ENCODE results near the gene TP73.

TP73 gene

DNA sequence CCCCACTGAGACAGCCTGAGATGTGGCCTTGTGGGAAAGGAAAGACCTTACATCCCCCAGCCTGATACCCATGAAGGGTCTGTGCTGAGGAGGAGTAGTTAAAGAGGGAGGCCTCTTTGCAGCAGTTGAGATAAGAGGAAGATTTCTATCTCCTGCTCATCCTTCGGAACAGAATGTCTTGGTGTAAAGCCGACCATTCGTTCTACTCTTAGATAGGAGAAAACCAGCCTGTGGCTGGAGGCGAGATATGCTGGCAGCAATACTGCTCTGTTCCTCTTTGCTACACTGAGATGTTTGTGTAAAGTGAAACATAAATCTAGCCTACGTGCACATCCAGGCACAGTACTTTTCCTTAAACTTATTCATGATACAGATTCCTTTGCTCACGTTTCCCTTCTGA, 98.4 kb downstream of the TP73 start:
- H3K4me2 ChIP-seq, result no peak overlapping the region
- H3K4me1 ChIP-seq, result peaks cover 30% of the 10 kb centered on the region
- H4K20me1 ChIP-seq, result peaks cover 7% of the 10 kb centered on the region
- no peaks in the 10 kb centered on the region for H3K27me3 ChIP-seq
- no peak overlapping the region for H3K4me3 ChIP-seq
- TF ChIP-seq Cebpa-rat (IDR thresholded peaks at IDR 0.05), result no peak
- no peak overlapping the region for H3K9ac ChIP-seq
- H3K9me3 ChIP-seq, result no peaks in the 10 kb centered on the region
- H3K27ac ChIP-seq, result no peak overlapping the region
- no peaks in the 10 kb centered on the region for H3K36me3 ChIP-seq

DNA sequence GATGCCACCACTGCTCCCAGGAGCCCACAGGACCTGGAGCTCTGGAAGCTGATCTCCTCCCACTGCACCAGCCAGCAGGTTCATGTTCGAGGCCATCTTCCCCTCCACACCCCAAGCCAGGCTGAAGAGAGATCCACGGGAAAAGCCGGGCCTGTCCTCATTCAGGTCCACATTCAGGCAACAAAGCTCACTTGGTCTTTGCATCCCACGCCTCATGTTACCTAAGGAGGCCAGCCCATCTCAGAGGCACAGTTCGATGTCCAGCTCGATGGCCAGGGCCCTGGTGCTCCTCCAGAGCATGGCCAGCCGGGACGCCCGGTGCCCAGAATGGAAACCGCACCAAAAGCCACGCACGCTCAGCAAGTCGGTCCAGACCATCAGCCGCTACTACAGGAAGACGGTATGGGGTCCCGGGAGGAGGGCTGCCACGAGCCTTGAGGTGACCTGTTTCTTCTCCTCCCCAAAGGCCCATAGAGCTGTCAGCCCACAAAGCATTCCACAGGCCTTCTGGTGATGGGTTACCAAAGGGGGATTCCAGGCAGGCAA, 100.2 kb downstream of the TP73 start, which contains the start of gene CCDC27:
Gene CCDC27, plus strand, starts transcription at position 51 of the 546 bp plus-strand sequence. Its CDS starts 32 bp downstream, at position 83.
- no peak for TF ChIP-seq Cebpa-rat (IDR thresholded peaks at IDR 0.05)
- no peaks in the 10 kb centered on the region for H3K9me3 ChIP-seq
- H3K36me3 ChIP-seq, result no peaks in the 10 kb centered on the region
- H3K9ac ChIP-seq, result no peak within 1 kb of the TSS
- H3K27ac ChIP-seq, result no peak within 1 kb of the TSS
- H3K27me3 ChIP-seq, result no peaks in the 10 kb centered on the region
- H4K20me1 ChIP-seq, result no peaks in the 10 kb centered on the region
- no peak within 1 kb of the TSS for H3K4me2 ChIP-seq
- peaks cover 16% of the 10 kb centered on the region for H3K4me1 ChIP-seq
- H3K4me3 ChIP-seq, result no peak within 1 kb of the TSS

- Histone ChIP-seq H3K36me3 (no peaks in the 10 kb centered on the region), H3K4me3 (no peak overlapping the region), H3K4me1 (peaks cover 8% of the 10 kb centered on the region), H3K9me3 (no peaks in the 10 kb centered on the region), H3K4me2 (no peak overlapping the region), H4K20me1 (no peaks in the 10 kb centered on the region), H3K27me3 (no peaks in the 10 kb centered on the region), H3K9ac (no peak overlapping the region), H3K27ac (no peak overlapping the region)
- TF ChIP-seq Cebpa-rat (IDR thresholded peaks at IDR 0.05), result no peak
These were observed 101.5 kb downstream of the TP73 start for GRCh38 chr1:3753656-3754454.

- Histone ChIP-seq H3K4me3 (no peak overlapping the region), H3K4me1 (peaks cover 34% of the 10 kb centered on the region), H3K27ac (no peak overlapping the region), H3K4me2 (no peak overlapping the region), H4K20me1 (no peaks in the 10 kb centered on the region), H3K9ac (no peak overlapping the region), H3K9me3 (peaks cover 14% of the 10 kb centered on the region), H3K36me3 (no peaks in the 10 kb centered on the region), H3K27me3 (no peaks in the 10 kb centered on the region)
- no peak for TF ChIP-seq Cebpa-rat (IDR thresholded peaks at IDR 0.05)
These were observed 104.1 kb downstream of the TP73 start for GRCh38 chr1:3756394-3756793.

DNA sequence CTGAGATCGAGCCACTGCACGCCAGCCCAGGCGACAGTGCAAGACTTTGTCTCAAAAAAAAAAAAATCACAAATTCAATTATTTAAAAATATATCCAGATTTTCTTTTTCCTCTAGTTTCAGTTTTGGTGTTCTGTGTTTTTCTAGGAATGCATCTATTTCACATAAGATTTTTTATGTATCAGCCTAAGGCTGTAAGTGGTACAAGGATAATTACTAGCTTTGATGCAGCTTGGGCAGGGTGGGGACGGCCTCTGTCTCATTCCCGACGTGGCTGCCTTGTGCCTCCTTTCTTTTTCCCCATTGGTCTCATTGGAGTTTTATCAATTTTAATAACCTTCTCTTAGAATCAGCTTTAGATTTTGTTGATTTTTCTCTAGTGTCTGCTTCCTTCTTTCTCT, 106.8 kb downstream of the TP73 start:
- peaks cover 14% of the 10 kb centered on the region for H3K9me3 ChIP-seq
- peak overlapping the region; percentile 59 for H3K4me2 ChIP-seq
- TF ChIP-seq Cebpa-rat (IDR thresholded peaks at IDR 0.05), result no peak
- no peaks in the 10 kb centered on the region for H4K20me1 ChIP-seq
- H3K36me3 ChIP-seq, result no peaks in the 10 kb centered on the region
- no peaks in the 10 kb centered on the region for H3K27me3 ChIP-seq
- H3K4me3 ChIP-seq, result no peak overlapping the region
- H3K9ac ChIP-seq, result no peak overlapping the region
- H3K4me1 ChIP-seq, result peaks cover 36% of the 10 kb centered on the region
- H3K27ac ChIP-seq, result peak overlapping the region; percentile 11; the same call in 1 of the 2 replicates

- no peaks in the 10 kb centered on the region for H3K27me3 ChIP-seq
These were observed 107.5 kb downstream of the TP73 start for GRCh38 chr1:3759796-3760195.

GRCh38 chr1:3761296-3762010, 109.1 kb downstream of the TP73 start:
- Histone ChIP-seq H3K27me3 (peaks cover 5% of the 10 kb centered on the region; the same call in 1 of the 2 replicates), H3K9ac (no peak overlapping the region)

More at GRCh38 chr1:3759796-3760195, 107.5 kb downstream of the TP73 start:
- no peaks in the 10 kb centered on the region for H4K20me1 ChIP-seq
- H3K4me2 ChIP-seq, result peak overlapping the region; percentile 59
- H3K36me3 ChIP-seq, result no peaks in the 10 kb centered on the region
- no peak for TF ChIP-seq Cebpa-rat (IDR thresholded peaks at IDR 0.05)
- H3K9me3 ChIP-seq, result peaks cover 14% of the 10 kb centered on the region
- H3K4me3 ChIP-seq, result no peak overlapping the region
- peak overlapping the region; percentile 51; the same call in 1 of the 2 replicates for H3K27ac ChIP-seq
- H3K4me1 ChIP-seq, result peaks cover 32% of the 10 kb centered on the region
- H3K9ac ChIP-seq, result no peak overlapping the region

GRCh38 chr1:3762151-3762872, 110.0 kb downstream of the TP73 start:
- peaks cover 5% of the 10 kb centered on the region; the same call in 1 of the 2 replicates for H3K27me3 ChIP-seq
- H3K27ac ChIP-seq, result no peak overlapping the region
- H3K4me2 ChIP-seq, result peak overlapping the region; percentile 7; the same call in 1 of the 2 replicates
- no peaks in the 10 kb centered on the region for H4K20me1 ChIP-seq
- H3K4me1 ChIP-seq, result peaks cover 32% of the 10 kb centered on the region
- H3K36me3 ChIP-seq, result no peaks in the 10 kb centered on the region
- no peak for TF ChIP-seq Cebpa-rat (IDR thresholded peaks at IDR 0.05)
- H3K9ac ChIP-seq, result no peak overlapping the region
- H3K9me3 ChIP-seq, result peaks cover 14% of the 10 kb centered on the region
- no peak overlapping the region for H3K4me3 ChIP-seq

More at GRCh38 chr1:3761296-3762010, 109.1 kb downstream of the TP73 start:
- peaks cover 32% of the 10 kb centered on the region for H3K4me1 ChIP-seq
- peaks cover 14% of the 10 kb centered on the region for H3K9me3 ChIP-seq
- TF ChIP-seq Cebpa-rat (IDR thresholded peaks at IDR 0.05), result no peak
- H3K27ac ChIP-seq, result peak overlapping the region; percentile 51
- no peak overlapping the region for H3K4me3 ChIP-seq
- no peaks in the 10 kb centered on the region for H4K20me1 ChIP-seq
- H3K4me2 ChIP-seq, result no peak overlapping the region
- H3K36me3 ChIP-seq, result no peaks in the 10 kb centered on the region

GRCh38 chr1:3762873-3763228, 110.5 kb downstream of the TP73 start:
- TF ChIP-seq Cebpa-rat (IDR thresholded peaks at IDR 0.05), result no peak
- H4K20me1 ChIP-seq, result no peaks in the 10 kb centered on the region
- peaks cover 14% of the 10 kb centered on the region for H3K9me3 ChIP-seq
- no peaks in the 10 kb centered on the region for H3K36me3 ChIP-seq
- no peak overlapping the region for H3K27ac ChIP-seq
- H3K4me1 ChIP-seq, result peaks cover 32% of the 10 kb centered on the region
- peaks cover 5% of the 10 kb centered on the region; the same call in 1 of the 2 replicates for H3K27me3 ChIP-seq
- no peak overlapping the region for H3K9ac ChIP-seq
- peak overlapping the region; percentile 7; the same call in 1 of the 2 replicates for H3K4me2 ChIP-seq
- no peak overlapping the region for H3K4me3 ChIP-seq

Measured in BLaER1 (cell line).